ENCODE data around the gene HOXB13. TPM values are rescaled to one million over a fixed set of nuclear protein-coding genes. Genes with fewer than 3 reads are reported as not detected.

The HOXB13 gene
- total and polyA plus RNA-seq, 2 of the 13 experiments (the other 11 are each of a cell fraction or from before 2014, with no cell fraction given): not detected

- ATAC-seq: no peak
- ChIA-PET CTCF (ENCODE audit: low intra/inter-chr PET ratio, low total read pairs) (interaction anchor here (2.7 kb wide), 1 partner anchor 202 kb away, joined by 30 read pairs; no protein-coding TSS in a partner anchor), POLR2A (no interaction called here)
- intact Hi-C loops (cut with micrococcal nuclease; ENCODE audit: unreplicated experiment): loop anchor here (5.0 kb wide), 1 partner anchor 130 kb away; no protein-coding TSS in a partner anchor
- in situ Hi-C loops (cut with HindIII; ENCODE audit: extremely low pct_ligation_motif_present, low pct_unique_long_range_greater_than_20kb): no loop called here
- no TSS peak for BruUV-seq (replicated peaks)
- no peak overlapping the region for H3K4me2 ChIP-seq (ENCODE audit: low read depth, low read length)
- TF ChIP-seq ZNF10 (CRISPR knock-in tag; IDR thresholded peaks at IDR 0.05; ENCODE audit: borderline replicate concordance, low read depth): no peak
- 0 out of 2 replicates have a peak, but pooled peaks have one; percentile 24 for TF ChIP-seq CEBPB (IDR thresholded peaks at IDR 0.05; ENCODE audit: borderline replicate concordance, low read depth, low read length)
- H3K27ac ChIP-seq (ENCODE audit: extremely low read length, insufficient read depth, low read length): no peak overlapping the region
- H3K36me3 ChIP-seq (replicated peaks in 1 of 2; ENCODE audit: control insufficient read depth in 1 of 2, insufficient read depth in 2 of 2, low read length in 2 of 2): no peaks in the 10 kb centered on the region
- WGBS (ENCODE audit: low lambda C conversion rate): 23% methylated on average over 6 of the region's 6 CpGs
- no peak for DNase-seq (ENCODE audit: low spot score)
- peaks cover 12% of the 10 kb centered on the region; the same call in 1 of the 2 replicates for H3K4me1 ChIP-seq (ENCODE audit: insufficient read depth, low read length)
- no peaks in the 10 kb centered on the region for H4K20me1 ChIP-seq (ENCODE audit: insufficient read depth, low read length)
- H3K9ac ChIP-seq (ENCODE audit: insufficient read depth, low read depth, low read length): no peak overlapping the region
- H3K27me3 ChIP-seq (ENCODE audit: control insufficient read depth in 1 of 2, insufficient read depth in 2 of 2, low read length in 2 of 2): peaks cover 0 to 21% of the 10 kb centered on the region in 2 experiments; a peak in 3 of 5 replicates
- no peak overlapping the region for H2AFZ ChIP-seq (ENCODE audit: low read length)
- H3K79me2 ChIP-seq (ENCODE audit: insufficient read depth, low read length): no peaks in the 10 kb centered on the region
- FAIRE-seq: no peak
- no peaks in the 10 kb centered on the region for H3K9me3 ChIP-seq (ENCODE audit: low read length)
- H3K4me3 ChIP-seq (replicated peaks in 1 of 3; ENCODE audit: insufficient read depth in 1 of 3, low read depth in 2 of 3, low read length in 3 of 3): no peak overlapping the region
Measured at GRCh38 chr17:48676963-48677558, 51.5 kb downstream of the HOXB13 start.

MicroRNAs within 50 kb of the gene (microRNA counts, 767-probe panel; counts per million panel counts)
- not detected for microRNA hsa-miR-3185

Small RNA genes lying within 50 kb of the gene (microRNA-seq; reads per million reads assigned to microRNA genes)
- not detected for gene MIR3185

Small RNA genes lying within 50 kb of the gene (small RNA-seq; reads per million reads assigned to genes)
- gene AC091179.2 (ENCODE audit: insufficient read depth in 2 of 3, insufficient read length in 3 of 3, low read depth in 2 of 3, low replicate concordance in 1 of 3) (0 reads per million in 3 experiments), gene COX6B1P2 (ENCODE audit: insufficient read depth in 2 of 3, insufficient read length in 3 of 3, low read depth in 2 of 3, low replicate concordance in 1 of 3) (0 reads per million in 3 experiments), gene MIR3185 (ENCODE audit: insufficient read depth in 2 of 3, insufficient read length in 3 of 3, low read depth in 2 of 3, low replicate concordance in 1 of 3) (0 reads per million in 3 experiments), gene RF02132 (ENCODE audit: insufficient read depth in 2 of 3, insufficient read length in 3 of 3, low read depth in 2 of 3, low replicate concordance in 1 of 3) (0 reads per million in 3 experiments), gene RF02133 (ENCODE audit: insufficient read depth in 2 of 3, insufficient read length in 3 of 3, low read depth in 2 of 3, low replicate concordance in 1 of 3) (0 reads per million in 3 experiments), gene RN7SL125P (ENCODE audit: insufficient read depth in 2 of 3, insufficient read length in 3 of 3, low read depth in 2 of 3, low replicate concordance in 1 of 3) (0 reads per million in 3 experiments)

Other genes with a start within 250 kb of the HOXB13 start
- gene HOXB1, start 197.7 kb downstream of the HOXB13 start, total RNA-seq (2016; rRNA removed; fragmentation: Illumina TruSeq; extraction: Trizol): not detected in 2 replicates
- not detected in 2 replicates for gene HOXB1, start 197.7 kb downstream of the HOXB13 start, polyA plus RNA-seq (2011; rRNA removed)
- not detected in 2 replicates for gene HOXB2, start 183.6 kb downstream of the HOXB13 start, total RNA-seq (2016; rRNA removed; fragmentation: Illumina TruSeq; extraction: Trizol)
- gene HOXB2, start 183.6 kb downstream of the HOXB13 start, polyA plus RNA-seq (2011; rRNA removed): not detected in 2 replicates
- gene HOXB4, start 150.4 kb downstream of the HOXB13 start, total RNA-seq (2016; rRNA removed; fragmentation: Illumina TruSeq; extraction: Trizol): not detected in 2 replicates
- gene HOXB4, start 150.4 kb downstream of the HOXB13 start, polyA plus RNA-seq (2011; rRNA removed): not detected in 2 replicates
- gene HOXB3, start 138.5 kb downstream of the HOXB13 start, total RNA-seq (2016; rRNA removed; fragmentation: Illumina TruSeq; extraction: Trizol): not detected in 2 replicates
- gene HOXB3, start 138.5 kb downstream of the HOXB13 start, polyA plus RNA-seq (2011; rRNA removed): not detected in 2 replicates
- gene HOXB5, start 135.0 kb downstream of the HOXB13 start, total RNA-seq (2016; rRNA removed; fragmentation: Illumina TruSeq; extraction: Trizol): not detected in 2 replicates
- not detected in 2 replicates for gene HOXB5, start 135.0 kb downstream of the HOXB13 start, polyA plus RNA-seq (2011; rRNA removed)
- gene HOXB6, start 123.8 kb downstream of the HOXB13 start, total RNA-seq (2016; rRNA removed; fragmentation: Illumina TruSeq; extraction: Trizol): not detected in 2 replicates
- gene HOXB6, start 123.8 kb downstream of the HOXB13 start, polyA plus RNA-seq (2011; rRNA removed): not detected in 2 replicates
- gene HOXB7, start 117.7 kb downstream of the HOXB13 start, total RNA-seq (2016; rRNA removed; fragmentation: Illumina TruSeq; extraction: Trizol): not detected in 2 replicates
- 0.04 and 0.08 TPM in 2 replicates for gene HOXB7, start 117.7 kb downstream of the HOXB13 start, polyA plus RNA-seq (2011; rRNA removed)
- gene HOXB8, start 113.5 kb downstream of the HOXB13 start, total RNA-seq (2016; rRNA removed; fragmentation: Illumina TruSeq; extraction: Trizol): not detected in 2 replicates
- not detected in 2 replicates for gene HOXB8, start 113.5 kb downstream of the HOXB13 start, polyA plus RNA-seq (2011; rRNA removed)
- gene HOXB9, start 102.4 kb downstream of the HOXB13 start, total RNA-seq (2016; rRNA removed; fragmentation: Illumina TruSeq; extraction: Trizol): not detected in 2 replicates
- not detected in 2 replicates for gene HOXB9, start 102.4 kb downstream of the HOXB13 start, polyA plus RNA-seq (2011; rRNA removed)
- not detected in 2 replicates for gene PRAC1, start 6.2 kb downstream of the HOXB13 start, total RNA-seq (2016; rRNA removed; fragmentation: Illumina TruSeq; extraction: Trizol)
- not detected in 2 replicates for gene PRAC1, start 6.2 kb downstream of the HOXB13 start, polyA plus RNA-seq (2011; rRNA removed)
- not detected in 2 replicates for gene PRAC2, start 5.6 kb downstream of the HOXB13 start, total RNA-seq (2016; rRNA removed; fragmentation: Illumina TruSeq; extraction: Trizol)
- gene PRAC2, start 5.6 kb downstream of the HOXB13 start, polyA plus RNA-seq (2011; rRNA removed): not detected in 2 replicates
- 0.04 TPM in 1 of 2 replicates, not detected in the other for gene TTLL6, start 88.5 kb upstream of the HOXB13 start, total RNA-seq (2016; rRNA removed; fragmentation: Illumina TruSeq; extraction: Trizol)
- gene TTLL6, start 88.5 kb upstream of the HOXB13 start, polyA plus RNA-seq (2011; rRNA removed): 0.08 and 0.25 TPM in 2 replicates
- 72.9 and 112 TPM in 2 replicates for gene CALCOCO2, start 102.3 kb upstream of the HOXB13 start, total RNA-seq (2016; rRNA removed; fragmentation: Illumina TruSeq; extraction: Trizol)
- 109 and 111 TPM in 2 replicates for gene CALCOCO2, start 102.3 kb upstream of the HOXB13 start, polyA plus RNA-seq (2011; rRNA removed)
- gene ATP5MC1, start 164.0 kb upstream of the HOXB13 start, total RNA-seq (2016; rRNA removed; fragmentation: Illumina TruSeq; extraction: Trizol): 206 and 210 TPM in 2 replicates
- gene ATP5MC1, start 164.0 kb upstream of the HOXB13 start, polyA plus RNA-seq (2011; rRNA removed): 226 and 297 TPM in 2 replicates
- gene UBE2Z, start 179.7 kb upstream of the HOXB13 start, total RNA-seq (2016; rRNA removed; fragmentation: Illumina TruSeq; extraction: Trizol): 63.2 and 72.7 TPM in 2 replicates
- gene UBE2Z, start 179.7 kb upstream of the HOXB13 start, polyA plus RNA-seq (2011; rRNA removed): 114 and 122 TPM in 2 replicates
- 152 and 153 TPM in 2 replicates for gene SNF8, start 216.1 kb upstream of the HOXB13 start, total RNA-seq (2016; rRNA removed; fragmentation: Illumina TruSeq; extraction: Trizol)
- gene SNF8, start 216.1 kb upstream of the HOXB13 start, polyA plus RNA-seq (2011; rRNA removed): 98.6 and 114 TPM in 2 replicates
- gene GIP, start 239.8 kb upstream of the HOXB13 start, total RNA-seq (2016; rRNA removed; fragmentation: Illumina TruSeq; extraction: Trizol): 0.73 TPM in 1 of 2 replicates, not detected in the other
- gene GIP, start 239.8 kb upstream of the HOXB13 start, polyA plus RNA-seq (2011; rRNA removed): 0.55 and 0.70 TPM in 2 replicates

All from HepG2 (cell line).